LNCaP clone FGC (cell line): ENCODE data around the gene SEC24D.

ENCODE experiments used
- DNase-seq: peaks from one replicate; pipeline ENCODE4 v3.0.0-alpha.2; 2011; ENCODE audit warnings: low read depth
- H3K4me3 ChIP-seq: 2 replicates; pipeline ENCODE4 v1.5.1; 2011; ENCODE audit warnings: mild to moderate bottlenecking, low read depth, low read length, control low read depth
- TF ChIP-seq, protein P1 (sequence below): IDR thresholded peaks from 2 replicates; pipeline ENCODE4 v1.5.1; 2012; ENCODE audit warnings: mild to moderate bottlenecking; ENCODE audit not compliant: control insufficient read depth, insufficient read depth; ENCODE audit errors: extremely low read depth

Gene SEC24D

DNA sequence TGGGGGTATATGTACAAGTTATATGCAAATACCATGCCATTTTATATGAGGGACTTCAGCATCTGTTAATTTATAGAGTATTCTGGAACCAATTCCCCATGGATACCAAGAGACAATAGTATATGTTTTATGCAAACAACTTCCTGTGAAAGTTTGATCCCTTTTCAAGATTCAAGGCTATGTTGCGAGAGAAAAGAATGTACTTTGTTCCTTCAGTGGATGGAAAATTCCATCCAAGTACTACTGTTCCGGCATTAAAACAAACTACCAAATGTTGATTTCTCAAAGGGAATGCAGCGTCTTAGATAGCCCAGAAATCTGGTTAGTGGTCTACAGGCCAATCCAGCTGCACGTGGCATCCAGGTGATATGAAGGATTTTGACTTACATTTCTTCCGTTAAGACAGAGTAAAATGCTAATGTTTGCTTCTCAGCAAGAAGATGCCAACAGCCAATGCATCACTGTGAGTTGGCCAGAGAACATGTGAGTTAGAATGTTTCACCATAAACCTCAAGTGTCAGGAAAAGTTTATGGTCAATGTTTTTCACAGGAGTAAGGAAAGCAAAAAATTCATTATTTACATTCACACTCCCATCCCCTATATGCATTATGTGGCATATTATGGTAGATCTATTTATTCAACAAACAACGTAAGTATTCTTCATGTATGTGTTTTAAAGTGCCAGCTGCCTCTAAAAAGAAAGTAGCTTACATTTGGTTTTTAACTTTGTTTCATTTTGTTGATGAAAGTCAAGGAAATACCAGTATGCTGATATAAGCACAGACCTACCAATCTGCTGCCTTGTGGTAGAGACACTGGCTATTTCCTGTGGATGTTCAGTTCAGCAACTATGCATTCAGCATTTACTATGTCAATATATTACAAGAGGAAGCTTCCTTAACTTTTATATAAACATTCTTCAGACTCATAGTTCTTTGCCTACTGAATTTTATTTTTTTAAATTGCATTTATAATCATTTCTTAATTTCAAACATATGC is 106.3 kb downstream of the SEC24D start:
- DNase-seq: no peak
- H3K4me3 ChIP-seq: no peak overlapping the region
- TF ChIP-seq, protein P1, sequence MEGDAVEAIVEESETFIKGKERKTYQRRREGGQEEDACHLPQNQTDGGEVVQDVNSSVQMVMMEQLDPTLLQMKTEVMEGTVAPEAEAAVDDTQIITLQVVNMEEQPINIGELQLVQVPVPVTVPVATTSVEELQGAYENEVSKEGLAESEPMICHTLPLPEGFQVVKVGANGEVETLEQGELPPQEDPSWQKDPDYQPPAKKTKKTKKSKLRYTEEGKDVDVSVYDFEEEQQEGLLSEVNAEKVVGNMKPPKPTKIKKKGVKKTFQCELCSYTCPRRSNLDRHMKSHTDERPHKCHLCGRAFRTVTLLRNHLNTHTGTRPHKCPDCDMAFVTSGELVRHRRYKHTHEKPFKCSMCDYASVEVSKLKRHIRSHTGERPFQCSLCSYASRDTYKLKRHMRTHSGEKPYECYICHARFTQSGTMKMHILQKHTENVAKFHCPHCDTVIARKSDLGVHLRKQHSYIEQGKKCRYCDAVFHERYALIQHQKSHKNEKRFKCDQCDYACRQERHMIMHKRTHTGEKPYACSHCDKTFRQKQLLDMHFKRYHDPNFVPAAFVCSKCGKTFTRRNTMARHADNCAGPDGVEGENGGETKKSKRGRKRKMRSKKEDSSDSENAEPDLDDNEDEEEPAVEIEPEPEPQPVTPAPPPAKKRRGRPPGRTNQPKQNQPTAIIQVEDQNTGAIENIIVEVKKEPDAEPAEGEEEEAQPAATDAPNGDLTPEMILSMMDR: no peak

DNA sequence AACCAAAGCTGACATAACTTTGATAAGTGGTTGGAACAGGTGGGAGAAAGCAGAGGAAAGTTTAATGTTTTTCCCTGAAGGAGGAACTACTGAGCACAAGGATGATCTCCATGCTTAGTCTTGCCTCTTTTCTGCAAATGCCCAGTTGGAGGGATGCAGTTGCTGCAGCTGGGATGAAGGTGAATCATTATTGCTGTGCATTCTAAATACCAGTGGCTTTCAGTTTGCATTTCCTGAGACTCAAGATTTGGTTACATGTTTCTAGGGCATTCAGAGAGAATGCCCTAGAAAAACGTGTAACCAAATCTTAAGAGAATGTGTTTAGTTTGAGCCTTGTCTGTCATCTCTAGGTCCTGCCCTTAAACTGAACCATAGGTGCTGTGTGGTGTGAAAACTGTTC is 108.6 kb downstream of the SEC24D start:
- H3K4me3 ChIP-seq: no peak overlapping the region
- TF ChIP-seq, protein P1: no peak
- no peak for DNase-seq

DNA sequence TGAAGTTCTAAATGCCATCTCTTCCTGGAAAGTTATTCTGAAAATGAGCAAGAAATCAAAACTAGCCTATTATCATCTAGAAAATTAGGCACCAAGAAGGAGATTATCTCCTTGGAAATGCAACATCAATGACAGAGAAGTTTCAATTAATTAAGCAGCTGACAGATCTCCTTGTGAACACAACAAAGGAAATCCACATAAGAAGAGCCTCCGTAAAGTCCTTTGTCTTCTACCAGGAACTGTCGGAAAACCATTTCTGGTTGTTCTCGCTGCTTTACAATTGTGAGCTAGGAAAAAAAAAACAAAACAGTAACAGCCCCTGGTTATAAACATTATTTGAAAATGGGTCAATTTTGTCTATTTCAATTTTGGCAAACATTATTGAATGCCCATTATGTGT is 112.6 kb downstream of the SEC24D start:
- H3K4me3 ChIP-seq: no peak overlapping the region
- TF ChIP-seq, protein P1: no peak
- no peak for DNase-seq

DNA sequence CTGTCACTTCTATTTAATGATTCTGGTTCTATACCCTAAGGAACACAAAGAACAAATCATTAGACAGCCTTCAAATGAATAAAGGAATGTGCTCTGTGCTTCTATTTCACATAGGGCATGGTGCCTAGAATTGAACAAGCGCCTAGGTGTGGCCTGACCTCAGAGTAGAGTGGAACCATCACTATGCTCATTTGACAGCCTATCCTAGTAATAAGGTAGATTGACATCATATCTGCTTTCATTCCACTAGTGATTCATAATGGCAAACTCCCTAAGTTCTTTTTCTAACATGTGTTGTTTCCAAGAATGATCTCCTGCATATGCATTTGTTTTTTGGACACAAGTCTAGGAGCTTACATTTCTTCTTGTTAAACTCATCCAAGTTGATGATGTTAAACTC is 114.2 kb downstream of the SEC24D start:
- DNase-seq: no peak
- no peak overlapping the region for H3K4me3 ChIP-seq
- TF ChIP-seq, protein P1: no peak

DNA sequence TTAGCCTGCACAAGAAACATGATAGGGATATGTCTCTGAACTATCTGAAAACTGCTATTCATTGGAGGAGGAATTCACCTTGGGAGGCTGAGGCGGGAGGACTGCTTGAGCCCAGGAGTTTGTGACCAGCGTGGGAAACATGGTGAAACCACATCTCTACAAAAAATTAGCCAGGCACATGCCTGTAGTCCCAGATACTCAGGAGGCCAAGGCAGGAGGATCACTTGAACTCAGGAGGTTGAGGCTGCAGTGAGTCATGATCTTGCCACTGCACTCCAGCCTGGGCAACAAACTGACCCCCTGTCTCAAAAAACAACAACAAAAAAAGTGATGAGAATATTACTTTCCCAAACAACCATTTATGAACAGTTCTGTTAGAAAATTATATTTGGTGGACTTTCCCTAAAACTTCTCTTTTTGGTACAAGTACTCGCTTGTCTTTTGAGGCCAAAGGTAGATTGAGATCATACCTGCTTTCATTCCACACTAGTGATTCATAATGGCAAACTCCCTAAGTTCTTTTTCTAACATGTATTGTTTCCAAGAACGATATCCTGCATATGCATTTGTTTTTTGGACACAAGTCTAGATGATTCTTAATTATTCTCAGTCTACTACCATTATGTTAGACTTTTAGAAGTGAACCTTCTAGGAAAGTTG is 117.3 kb downstream of the SEC24D start:
- no peak for DNase-seq
- TF ChIP-seq, protein P1: no peak

DNA sequence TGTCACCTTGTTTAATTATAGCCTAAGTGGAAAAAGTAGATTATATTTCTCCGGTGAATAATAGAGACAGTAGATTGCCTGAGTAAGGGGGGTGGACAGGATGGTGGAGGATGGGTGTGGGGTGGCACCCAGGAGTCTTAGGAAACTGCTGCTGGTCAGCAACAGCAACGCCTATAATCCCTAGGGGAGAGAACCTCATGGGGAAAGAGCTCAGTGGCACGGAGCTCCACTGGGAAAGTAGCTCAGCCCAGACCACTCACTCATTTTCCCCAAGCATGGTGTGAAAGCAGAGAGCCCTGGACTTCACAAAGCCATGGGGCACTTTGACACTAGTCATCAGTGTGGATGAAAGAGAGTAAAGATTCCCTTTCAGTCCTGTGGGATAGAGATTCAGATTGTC is 119.6 kb downstream of the SEC24D start:
- TF ChIP-seq, protein P1: no peak
- no peak overlapping the region for H3K4me3 ChIP-seq
- DNase-seq: no peak

More for the DNA sequence above, 117.3 kb downstream of the SEC24D start:
- no peak overlapping the region for H3K4me3 ChIP-seq
